ENCODE results near the gene NPC2.

The NPC2 gene

DNA sequence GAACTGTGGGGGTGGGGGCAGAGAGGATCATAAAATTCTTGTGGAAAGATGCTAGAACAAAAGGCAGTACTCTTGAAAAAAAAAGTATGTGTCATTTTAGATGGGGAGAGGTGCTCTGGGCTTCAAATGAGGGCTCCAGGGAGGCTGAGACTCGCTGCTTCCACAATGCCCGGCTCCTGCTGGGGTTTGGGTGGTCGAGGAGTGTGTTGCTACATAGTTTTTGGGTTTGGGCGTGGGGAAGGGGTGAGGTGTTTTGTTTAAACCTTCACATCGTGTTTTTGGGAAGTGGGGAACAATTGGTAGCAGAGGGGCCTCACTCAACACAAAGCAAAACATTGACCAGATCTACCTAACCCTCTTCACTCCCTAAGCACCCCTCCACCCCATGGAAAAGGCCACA, 8.6 kb upstream of the NPC2 start:
- DNase-seq, result no peak

GRCh38 chr14:74501135-74501614, 8.1 kb upstream of the NPC2 start:
- DNase-seq, result peak; percentile 11 to 18

GRCh38 chr14:74500417-74501134, 7.5 kb upstream of the NPC2 start:
- DNase-seq, result no peak

GRCh38 chr14:74495356-74495755, 2.3 kb upstream of the NPC2 start:
- DNase-seq, result peak; percentile 18 to 38

- DNase-seq, result peak; percentile 98 to 99
Observed at GRCh38 chr14:74493343-74494261, 497 bp upstream of the NPC2 start, which contains the start of gene ISCA2. Gene ISCA2, plus strand, starts transcription at chr14:74493765. Its CDS starts 10 bp downstream, at chr14:74493775.

DNA sequence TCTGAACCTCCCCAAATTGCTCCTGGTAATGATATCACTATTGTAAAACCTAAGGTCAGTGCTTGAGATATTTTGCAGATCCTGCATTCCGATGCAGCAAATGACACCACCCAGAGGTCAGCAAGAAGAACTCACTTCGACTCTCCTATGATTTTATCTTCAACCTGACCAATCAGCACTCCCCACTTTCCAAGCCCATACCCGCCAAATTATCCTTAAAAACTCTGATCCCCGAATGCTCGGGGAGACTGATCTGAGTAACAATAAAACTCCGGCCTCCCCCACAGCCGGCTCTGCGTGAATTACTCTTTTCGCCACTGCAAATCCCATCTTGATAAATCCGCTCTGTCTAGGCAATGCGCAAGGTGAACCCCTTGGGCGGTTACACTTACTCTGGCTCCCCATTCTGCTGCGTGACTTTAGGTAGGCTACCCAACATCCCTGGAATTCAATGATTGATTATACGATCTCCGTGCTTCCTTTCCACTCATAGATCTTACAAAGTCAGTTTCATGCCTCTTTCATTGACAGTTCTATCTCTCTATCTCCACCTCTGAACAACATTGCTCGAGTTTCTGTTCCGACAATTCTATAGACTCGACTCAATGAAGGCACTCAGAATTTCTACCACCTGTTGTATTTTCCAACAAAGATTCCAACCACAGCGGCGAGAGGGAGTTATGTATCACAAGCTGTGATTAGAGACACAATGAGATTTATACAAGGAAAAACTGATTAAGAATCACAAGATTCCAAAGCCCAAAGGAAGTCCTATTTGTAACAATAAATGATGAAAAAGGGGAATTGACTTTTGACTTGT, 939 bp downstream of the NPC2 start:
- peak; percentile 29 to 50 for DNase-seq

DNA sequence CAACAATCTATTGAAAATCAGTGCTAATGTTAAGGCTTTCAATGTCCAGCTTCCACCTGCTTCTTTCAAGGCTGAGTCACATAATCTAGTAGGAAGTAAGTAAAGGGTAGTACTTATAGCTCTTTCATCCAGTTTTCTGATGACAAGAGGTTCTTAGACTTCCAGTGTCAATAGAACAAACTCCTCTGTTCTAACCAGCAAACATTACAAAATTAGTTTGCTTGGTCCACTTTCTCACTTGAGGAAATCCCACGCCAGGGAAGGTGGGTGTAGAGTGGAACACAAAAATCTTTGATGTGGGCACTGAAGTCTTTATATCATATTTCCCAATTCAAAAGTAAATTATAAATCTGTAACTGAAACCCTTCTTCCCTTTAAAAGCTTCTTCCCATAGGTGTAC, 2.6 kb downstream of the NPC2 start:
- DNase-seq, result no peak

DNA sequence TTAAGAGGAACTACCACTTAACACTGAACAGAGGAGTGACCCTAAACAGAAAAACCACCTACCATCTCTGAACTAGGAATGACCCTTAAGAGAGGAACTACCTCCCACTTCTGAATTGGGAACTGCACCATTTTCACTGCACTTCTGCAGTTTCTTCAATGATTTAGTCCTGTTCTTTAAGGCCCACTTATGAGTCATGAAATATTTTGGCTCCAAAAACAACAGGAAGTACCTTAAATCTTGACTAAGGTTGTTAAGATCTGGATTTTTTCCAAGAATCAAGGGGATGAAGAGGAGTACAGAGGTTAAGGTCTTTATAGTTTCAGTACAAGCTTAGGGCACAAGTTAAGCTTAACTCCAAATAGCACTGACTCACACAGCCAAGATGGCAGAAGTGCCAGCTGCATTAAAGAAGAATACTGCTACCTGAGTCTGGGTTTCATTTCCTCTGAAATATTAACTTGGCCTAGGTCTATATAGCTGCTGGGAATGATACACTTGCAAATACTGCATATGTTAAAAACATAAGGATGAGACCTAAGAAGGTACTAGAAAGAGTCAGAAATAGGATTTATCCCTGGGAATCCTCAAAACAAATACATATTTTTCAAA, 4.2 kb downstream of the NPC2 start:
- peak in 1 of 2 experiments; percentile 6 for DNase-seq

- no peak for DNase-seq
Observed at GRCh38 chr14:74486164-74486563, 6.9 kb downstream of the NPC2 start.

GRCh38 chr14:74483321-74483720, 9.8 kb downstream of the NPC2 start:
- no peak for DNase-seq

- no peak for DNase-seq
Observed at GRCh38 chr14:74482571-74482970, 10.5 kb downstream of the NPC2 start.

DNA sequence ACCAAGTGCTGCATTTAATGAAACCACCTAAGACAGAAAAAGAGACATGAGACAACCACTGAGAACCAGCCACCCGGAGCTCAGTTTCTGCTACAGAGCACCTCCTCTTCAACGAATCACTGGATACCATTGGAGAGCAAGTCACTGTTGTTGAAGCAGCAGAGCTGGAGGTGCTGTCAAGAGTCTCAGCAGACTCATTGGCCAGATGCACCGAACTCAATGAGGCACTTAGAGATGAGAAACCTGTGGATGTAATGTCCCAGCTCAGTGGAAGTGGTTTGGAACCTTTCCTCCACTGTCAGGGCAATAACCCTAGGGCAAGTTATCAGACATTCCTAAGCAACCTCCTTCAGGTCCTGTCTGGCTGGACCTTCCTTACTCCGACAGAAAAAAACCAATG, 13.1 kb downstream of the NPC2 start:
- no peak for DNase-seq

DNA sequence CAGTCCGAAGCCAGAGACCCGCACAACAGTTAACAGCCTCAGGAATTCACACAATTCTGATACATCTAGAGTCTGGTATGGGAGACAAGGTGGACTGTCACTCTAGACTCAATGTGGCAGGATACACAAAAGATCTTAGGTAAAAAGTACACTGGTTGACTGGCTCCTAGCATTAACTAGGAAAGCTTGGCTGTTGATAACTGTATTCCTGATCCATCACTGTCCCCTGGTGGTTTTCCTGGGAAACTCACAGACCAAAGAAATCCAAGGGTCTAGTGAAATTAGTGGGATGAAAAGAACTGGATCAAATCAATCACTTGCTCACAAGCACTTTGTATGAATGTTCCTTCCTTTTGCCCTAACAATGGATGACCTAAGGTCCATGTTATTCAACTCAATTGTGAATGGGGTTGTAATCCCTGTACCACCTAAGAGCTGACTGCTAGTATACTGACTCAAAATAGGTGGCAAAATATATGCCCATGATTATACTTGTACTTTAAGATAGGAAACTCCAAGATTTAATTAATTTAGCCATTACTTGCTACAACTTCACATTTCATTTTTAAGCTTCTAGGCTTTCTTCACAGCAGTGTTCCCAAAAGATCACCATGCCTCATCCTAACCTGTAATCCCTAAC, 14.0 kb downstream of the NPC2 start:
- no peak for DNase-seq

DNA sequence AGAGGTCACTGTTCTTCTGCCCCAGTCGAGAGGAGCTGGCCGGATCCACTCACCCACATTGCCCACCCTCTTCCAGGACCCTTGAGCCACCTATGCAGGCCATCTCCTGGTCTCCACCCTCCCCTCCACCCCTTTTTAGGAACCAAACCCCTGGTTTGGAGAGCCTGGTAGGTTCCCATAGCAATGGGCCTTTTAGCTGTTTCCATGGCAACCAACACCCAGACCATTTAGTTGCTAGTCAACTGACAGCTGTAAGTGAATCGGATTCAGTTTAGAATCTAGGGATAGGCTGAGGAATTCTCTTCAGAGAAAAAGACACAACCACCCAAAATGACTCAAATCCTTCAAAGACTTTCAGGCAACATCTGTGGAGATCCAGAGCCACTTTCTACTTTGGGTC, 16.5 kb downstream of the NPC2 start:
- DNase-seq, result no peak

DNA sequence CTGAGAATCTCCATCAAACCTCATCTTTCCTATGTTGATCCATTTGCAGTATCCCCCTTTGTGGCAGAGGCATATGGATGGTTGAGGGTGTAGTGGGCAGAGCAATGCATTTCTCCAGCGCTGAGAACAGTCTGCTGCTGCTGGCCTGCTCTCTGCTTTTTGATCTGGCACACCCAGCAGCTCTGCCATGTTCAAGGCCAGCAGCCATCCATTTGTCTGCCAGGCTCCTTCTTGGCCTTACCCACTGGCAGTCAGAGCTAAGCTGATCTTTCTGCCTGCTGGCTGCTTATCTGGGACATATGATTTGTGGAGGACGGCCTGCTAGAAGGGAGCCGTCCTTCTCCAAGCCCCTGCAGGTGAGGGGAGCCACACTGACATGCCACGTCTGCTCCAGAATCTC, 17.0 kb downstream of the NPC2 start:
- no peak for DNase-seq

GRCh38 chr14:74475678-74476077, 17.4 kb downstream of the NPC2 start:
- DNase-seq, result no peak

GRCh38 chr14:74474376-74474775, 18.7 kb downstream of the NPC2 start:
- DNase-seq, result no peak

- DNase-seq, result no peak
Observed at GRCh38 chr14:74472601-74473000, 20.5 kb downstream of the NPC2 start.

GRCh38 chr14:74469548-74470518, 23.3 kb downstream of the NPC2 start:
- no peak for DNase-seq

DNA sequence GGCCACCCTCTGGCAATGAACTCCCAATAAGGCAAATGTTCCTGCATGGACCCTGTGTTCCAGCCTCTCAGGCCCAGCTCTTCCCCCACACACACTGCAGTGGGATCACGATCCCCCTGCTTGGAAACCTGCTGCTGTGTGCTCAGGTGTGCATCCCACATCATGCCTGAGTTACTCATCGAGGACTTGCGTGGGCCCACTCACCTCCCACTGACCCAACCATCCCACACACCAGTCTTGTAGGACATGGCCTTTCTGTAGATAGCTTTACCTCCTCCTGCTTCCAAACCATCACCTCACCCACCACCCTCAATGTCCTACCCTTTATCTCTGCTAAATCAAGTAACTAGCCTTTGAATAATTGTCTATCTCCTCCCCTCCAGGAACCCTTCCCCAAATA, 24.6 kb downstream of the NPC2 start:
- no peak for DNase-seq

GRCh38 chr14:74465335-74465734, 27.8 kb downstream of the NPC2 start:
- no peak for DNase-seq

Data from Kasumi-1 (cell line).